B cell (primary cell): Measurements from ENCODE around the gene SP9. TPM values are rescaled to one million over a fixed set of nuclear protein-coding genes. Genes with fewer than 3 reads are reported as not detected.

Source experiments
- ATAC-seq: fragments of 200-7000 bp; cut with Tn5 transposase; one replicate; pipeline ENCODE4 v1.10.0; 2021; ENCODE audit warnings: low read depth, mild to moderate bottlenecking, moderate number of reproducible peaks, moderate library complexity
- CTCF ChIA-PET: fragments of 350-600 bp; sonication (Branson Sonifier 250); formaldehyde crosslinking; loops from one replicate; lab custom pipeline; 2021; ENCODE audit warnings: antibody characterized with exemption, inconsistent platforms; lab: Charles Lee
- POLR2A ChIA-PET: fragments of 350-600 bp; sonication (Branson Sonifier 250); formaldehyde crosslinking; loops from one replicate; lab custom pipeline; 2021; ENCODE audit warnings: antibody characterized with exemption; lab: Charles Lee
- DNase-seq: peaks from one replicate; pipeline ENCODE4 v3.0.0; 2013
- H2AFZ ChIP-seq: 2 replicates; pipeline ENCODE4 v1.6.1; 2012; ENCODE audit warnings: mild to moderate bottlenecking, low read depth, low read length; ENCODE audit not compliant: insufficient read depth, poor library complexity, severe bottlenecking
- H3K27ac ChIP-seq, 2 donors: 1 replicate in 1 of 2; 2 replicates in 1 of 2; pipeline ENCODE4 v1.5.1; 2012 to 2013; ENCODE audit warnings: low read length in 2 of 2, mild to moderate bottlenecking in 2 of 2, moderate library complexity in 1 of 2
- H3K27me3 ChIP-seq, 4 experiments: fragments of 200-600 bp in 1 of 4; sonication (generic) in 1 of 4; replicated peaks in 1 of 4; 1 replicate in 2 of 4; 2 replicates in 2 of 4; pipeline versions ENCODE4 v1.6.1 to v1.7.0; 2013 to 2016; ENCODE audit warnings: low read length in 3 of 4, mild to moderate bottlenecking in 2 of 4, mixed read lengths in 1 of 4, moderate library complexity in 1 of 4; ENCODE audit not compliant: insufficient read depth in 4 of 4, control insufficient read depth in 3 of 4; ENCODE audit errors: control extremely low read depth in 1 of 4
- H3K36me3 ChIP-seq, 2 experiments: replicated peaks in 1 of 2; 1 replicate in 1 of 2; 2 replicates in 1 of 2; pipeline versions ENCODE4 v1.6.1 to v1.7.1; 2013; ENCODE audit warnings: low read length in 1 of 2; ENCODE audit not compliant: insufficient read depth in 2 of 2, control insufficient read depth in 1 of 2; ENCODE audit errors: control extremely low read depth in 1 of 2, extremely low read depth in 1 of 2
- H3K4me1 ChIP-seq, 2 donors: fragments of 200-600 bp in 1 of 2; sonication (generic) in 1 of 2; 1 replicate in 1 of 2; 2 replicates in 1 of 2; pipeline versions ENCODE4 v1.5.1 to v1.6.1; 2013 to 2017; ENCODE audit warnings: low read length in 2 of 2; ENCODE audit not compliant: control insufficient read depth in 2 of 2, insufficient read depth in 2 of 2
- H3K4me2 ChIP-seq: replicated peaks from 2 replicates; pipeline ENCODE3; 2012; ENCODE audit warnings: mild to moderate bottlenecking, low read depth, low read length; ENCODE audit not compliant: poor library complexity, severe bottlenecking
- H3K4me3 ChIP-seq, 5 experiments: fragments of 200-600 bp in 1 of 5; sonication (generic) in 1 of 5; 1 replicate in 3 of 5; 2 replicates in 2 of 5; pipeline versions ENCODE4 v1.5.1 to v1.7.0; 2011 to 2016; ENCODE audit warnings: low read length in 4 of 5, mild to moderate bottlenecking in 4 of 5, low read depth in 2 of 5, control low read depth in 1 of 5, moderate library complexity in 1 of 5; ENCODE audit not compliant: insufficient read depth in 1 of 5; ENCODE audit errors: control extremely low read depth in 1 of 5, extremely low read depth in 1 of 5
- H3K79me2 ChIP-seq: fragments of 200-600 bp; sonication (generic); one replicate; pipeline ENCODE4 v1.6.0; 2016; ENCODE audit warnings: low read length; ENCODE audit not compliant: control insufficient read depth, insufficient read depth
- H3K9ac ChIP-seq: fragments of 200-600 bp; sonication (generic); 2 replicates; pipeline ENCODE4 v1.6.1; 2017; ENCODE audit warnings: mild to moderate bottlenecking, low read length, moderate library complexity
- H3K9me3 ChIP-seq, 3 donors: one replicate each; pipeline versions ENCODE4 v1.6.1 to v1.7.1; 2013; ENCODE audit warnings: low read length in 2 of 3; ENCODE audit not compliant: control insufficient read depth in 2 of 3, insufficient read depth in 1 of 3; ENCODE audit errors: control extremely low read depth in 1 of 3
- H4K20me1 ChIP-seq: 2 replicates; pipeline ENCODE4 v1.6.0; 2012; ENCODE audit warnings: mild to moderate bottlenecking, low read length; ENCODE audit not compliant: insufficient read depth, control insufficient read depth, poor library complexity, severe bottlenecking
- H3K27ac Mint-ChIP-seq: one replicate; pipeline ENCODE4 v1.8.0; 2021; ENCODE audit warnings: mixed read lengths
- H3K27me3 Mint-ChIP-seq: one replicate; pipeline ENCODE4 v1.8.0; 2021; ENCODE audit warnings: mixed read lengths
- H3K4me1 Mint-ChIP-seq: one replicate; pipeline ENCODE4 v1.8.0; 2021; ENCODE audit warnings: mixed read lengths
- H3K4me3 Mint-ChIP-seq: one replicate; pipeline ENCODE4 v1.8.0; 2021; ENCODE audit warnings: mixed read lengths
- H3K9me3 Mint-ChIP-seq: one replicate; pipeline ENCODE4 v1.8.0; 2022; ENCODE audit warnings: mixed read lengths; ENCODE audit not compliant: insufficient read depth
- CTCF ChIP-seq: fragments of 200-600 bp; IDR thresholded peaks from one replicate; pipeline ENCODE4 v1.8.0; 2022; ENCODE audit warnings: antibody characterized with exemption, mild to moderate bottlenecking
- EZH2 ChIP-seq: IDR thresholded peaks from 2 replicates; pipeline ENCODE4 v1.6.1; 2012; ENCODE audit warnings: borderline replicate concordance, low read depth, mild to moderate bottlenecking, moderate library complexity, low read length; ENCODE audit not compliant: insufficient read depth, poor library complexity, severe bottlenecking
- WGBS: methylation state at CpG from one replicate; pipeline ENCODE4 v1.1.5; 2013; ENCODE audit warnings: missing lambda C conversion rate; ENCODE audit not compliant: insufficient coverage; 5-methylcytosine and 5-hydroxymethylcytosine counted together
- intact Hi-C: fragments of 100-400 bp; cut with micrococcal nuclease; formaldehyde crosslinking; loops from one replicate; pipeline ENCODE4 v1.10.0; 2022
- polyA plus RNA-seq: library from polyadenylated mRNA; depleted of rRNA; stranded (reverse); fragments of >200 nt; gene quantifications from 2 replicates; pipeline ENCODE4 v1.2.3, GENCODE V29; 2012
- total RNA-seq, 2 donors: library from RNA; stranded (reverse); fragments of 120-200 nt in 1 of 2; gene quantifications; 1 replicate in 1 of 2; 2 replicates in 1 of 2; pipeline versions ENCODE4 v1.2.3 to v1.2.4, GENCODE V29; 2013 to 2022

Gene SP9
- total and polyA plus RNA-seq, 2 donors (not counting 1 experiment from before 2014, with no cell fraction given) = not detected

- peaks cover 43% of the 10 kb centered on the region for H3K4me1 Mint-ChIP-seq
Observed at GRCh38 chr2:174330945-174331594, 3.7 kb upstream of the SP9 start.

More at GRCh38 chr2:174330945-174331594, 3.7 kb upstream of the SP9 start:
- ChIA-PET POLR2A (no interaction called here), CTCF (interaction anchor here (0.8 to 1.5 kb wide), 5 partner anchors 9 to 928 kb away, joined by 3 to 9 read pairs (median 4); no protein-coding TSS in a partner anchor)
- Histone ChIP-seq H3K79me2 (no peaks in the 10 kb centered on the region), H3K36me3 (no peaks in the 10 kb centered on the region), H3K27ac (no peak overlapping the region), H2AFZ (no peak overlapping the region), H3K9ac (no peak overlapping the region), H3K4me2 (no peak overlapping the region), H3K27me3 (peaks cover 7 to 99% (median 87%) of the 10 kb centered on the region in 4 experiments), H3K4me1 (peaks cover 67 to 77% of the 10 kb centered on the region in 2 donors), H3K9me3 (peaks cover 0 to 76% (median 5%) of the 10 kb centered on the region in 3 donors), H3K4me3 (no peak overlapping the region), H4K20me1 (peaks cover 4% of the 10 kb centered on the region)
- 10% methylated on average over 9 of the region's 16 CpGs for WGBS
- peaks cover 2% of the 10 kb centered on the region for H3K9me3 Mint-ChIP-seq
- intact Hi-C loops = loop anchor here (1.0 to 10.0 kb wide), 3 partner anchors 10 to 1764 kb away; partner anchors contain the start of genes HOXD12, HOXD13 and OLA1
- H3K27me3 Mint-ChIP-seq = peaks cover 80% of the 10 kb centered on the region
- no peak for ATAC-seq
- H3K27ac Mint-ChIP-seq = no peak overlapping the region
- TF ChIP-seq EZH2 (no peak), CTCF (no peak)
- DNase-seq = peak; percentile 25
- no peak overlapping the region for H3K4me3 Mint-ChIP-seq
